PFSK-1 (cell line): ENCODE results near the gene NKPD1.

Source experiments
- POLR2AphosphoS5 ChIP-seq: IDR thresholded peaks from 2 replicates; pipeline ENCODE4 v1.6.1; 2012; ENCODE audit warnings: low read depth, mild to moderate bottlenecking, control low read depth, low read length, moderate library complexity
- SIN3A ChIP-seq: IDR thresholded peaks from 2 replicates; pipeline ENCODE4 v1.6.1; 2012; ENCODE audit warnings: mild to moderate bottlenecking, low read length, moderate library complexity, borderline replicate concordance; ENCODE audit not compliant: insufficient read depth
- TAF1 ChIP-seq: IDR thresholded peaks from 2 replicates; pipeline ENCODE4 v1.6.1; 2012; ENCODE audit warnings: low read length, control low read depth, borderline replicate concordance; ENCODE audit not compliant: insufficient read depth
- TF ChIP-seq, protein P1 (sequence below), 2 experiments: IDR thresholded peaks; 2 replicates each; pipeline versions ENCODE4 v1.6.1 to v1.8.0; 2011 to 2012; ENCODE audit warnings: low read depth in 2 of 2, low read length in 2 of 2, control low read depth in 1 of 2, inconsistent platforms in 1 of 2, mild to moderate bottlenecking in 1 of 2, moderate library complexity in 1 of 2; ENCODE audit not compliant: insufficient read depth in 1 of 2

- TF ChIP-seq POLR2AphosphoS5: no peak
- TF ChIP-seq, protein P1, sequence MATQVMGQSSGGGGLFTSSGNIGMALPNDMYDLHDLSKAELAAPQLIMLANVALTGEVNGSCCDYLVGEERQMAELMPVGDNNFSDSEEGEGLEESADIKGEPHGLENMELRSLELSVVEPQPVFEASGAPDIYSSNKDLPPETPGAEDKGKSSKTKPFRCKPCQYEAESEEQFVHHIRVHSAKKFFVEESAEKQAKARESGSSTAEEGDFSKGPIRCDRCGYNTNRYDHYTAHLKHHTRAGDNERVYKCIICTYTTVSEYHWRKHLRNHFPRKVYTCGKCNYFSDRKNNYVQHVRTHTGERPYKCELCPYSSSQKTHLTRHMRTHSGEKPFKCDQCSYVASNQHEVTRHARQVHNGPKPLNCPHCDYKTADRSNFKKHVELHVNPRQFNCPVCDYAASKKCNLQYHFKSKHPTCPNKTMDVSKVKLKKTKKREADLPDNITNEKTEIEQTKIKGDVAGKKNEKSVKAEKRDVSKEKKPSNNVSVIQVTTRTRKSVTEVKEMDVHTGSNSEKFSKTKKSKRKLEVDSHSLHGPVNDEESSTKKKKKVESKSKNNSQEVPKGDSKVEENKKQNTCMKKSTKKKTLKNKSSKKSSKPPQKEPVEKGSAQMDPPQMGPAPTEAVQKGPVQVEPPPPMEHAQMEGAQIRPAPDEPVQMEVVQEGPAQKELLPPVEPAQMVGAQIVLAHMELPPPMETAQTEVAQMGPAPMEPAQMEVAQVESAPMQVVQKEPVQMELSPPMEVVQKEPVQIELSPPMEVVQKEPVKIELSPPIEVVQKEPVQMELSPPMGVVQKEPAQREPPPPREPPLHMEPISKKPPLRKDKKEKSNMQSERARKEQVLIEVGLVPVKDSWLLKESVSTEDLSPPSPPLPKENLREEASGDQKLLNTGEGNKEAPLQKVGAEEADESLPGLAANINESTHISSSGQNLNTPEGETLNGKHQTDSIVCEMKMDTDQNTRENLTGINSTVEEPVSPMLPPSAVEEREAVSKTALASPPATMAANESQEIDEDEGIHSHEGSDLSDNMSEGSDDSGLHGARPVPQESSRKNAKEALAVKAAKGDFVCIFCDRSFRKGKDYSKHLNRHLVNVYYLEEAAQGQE (IDR thresholded peaks at IDR 0.05; ENCODE audit: insufficient read depth in 1 of 2, low read depth in 2 of 2, low read length in 2 of 2): no peak
- no peak for TF ChIP-seq TAF1
- no peak for TF ChIP-seq SIN3A
These were observed 1.9 kb upstream of the NKPD1 start for GRCh38 chr19:45162608-45163143.
